GM12873 (cell line): Measurements from ENCODE around the gene DDI2.

Experiments
- TF ChIP-seq, protein P1 (sequence below): IDR thresholded peaks from 2 replicates; pipeline ENCODE4 v1.5.1; 2012; ENCODE audit warnings: low read depth, mild to moderate bottlenecking, moderate library complexity, low read length, control low read depth; ENCODE audit not compliant: insufficient read depth; ENCODE audit errors: missing control alignments

The DDI2 gene

DNA sequence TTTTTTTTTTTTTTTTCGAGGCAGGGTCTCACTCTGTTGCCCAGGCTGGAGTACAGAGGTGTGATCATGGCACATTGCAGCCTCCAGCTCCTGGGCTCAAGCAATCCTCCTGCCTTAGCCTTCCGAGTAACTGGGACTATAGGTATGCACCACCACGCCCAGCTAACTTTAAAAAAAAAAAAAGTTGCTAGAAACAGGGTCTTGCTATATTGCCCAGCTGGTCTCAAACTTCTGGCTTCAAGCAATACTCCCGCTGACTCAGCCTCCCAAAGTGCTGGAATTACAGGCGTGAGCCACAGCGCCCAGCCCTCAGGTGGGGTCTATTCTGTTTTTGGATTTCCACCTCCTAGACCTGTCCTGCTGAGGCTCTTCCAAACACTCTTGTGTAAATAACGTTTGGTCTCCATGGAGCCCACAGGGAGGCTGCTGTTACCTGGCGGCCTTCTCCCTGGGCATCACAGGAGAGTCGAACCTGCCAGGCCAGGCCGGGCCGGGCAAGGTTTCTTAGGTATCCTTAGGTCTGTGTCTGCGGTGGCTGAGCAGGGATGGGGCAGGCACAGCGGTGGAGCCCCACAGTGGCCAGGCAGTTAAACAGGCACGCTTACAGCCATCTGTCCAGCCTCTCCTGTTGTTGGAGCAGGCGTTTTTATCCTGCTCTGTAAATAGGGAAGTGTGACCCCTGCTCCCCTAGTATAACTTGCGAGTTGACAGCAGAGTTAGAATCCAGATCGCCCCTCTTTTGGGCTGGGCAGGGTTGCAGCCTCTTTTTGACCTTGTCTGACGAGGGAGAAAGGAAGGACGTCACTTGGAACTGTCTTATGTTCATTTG, 85.7 kb downstream of the DDI2 start:
- TF ChIP-seq, protein P1, sequence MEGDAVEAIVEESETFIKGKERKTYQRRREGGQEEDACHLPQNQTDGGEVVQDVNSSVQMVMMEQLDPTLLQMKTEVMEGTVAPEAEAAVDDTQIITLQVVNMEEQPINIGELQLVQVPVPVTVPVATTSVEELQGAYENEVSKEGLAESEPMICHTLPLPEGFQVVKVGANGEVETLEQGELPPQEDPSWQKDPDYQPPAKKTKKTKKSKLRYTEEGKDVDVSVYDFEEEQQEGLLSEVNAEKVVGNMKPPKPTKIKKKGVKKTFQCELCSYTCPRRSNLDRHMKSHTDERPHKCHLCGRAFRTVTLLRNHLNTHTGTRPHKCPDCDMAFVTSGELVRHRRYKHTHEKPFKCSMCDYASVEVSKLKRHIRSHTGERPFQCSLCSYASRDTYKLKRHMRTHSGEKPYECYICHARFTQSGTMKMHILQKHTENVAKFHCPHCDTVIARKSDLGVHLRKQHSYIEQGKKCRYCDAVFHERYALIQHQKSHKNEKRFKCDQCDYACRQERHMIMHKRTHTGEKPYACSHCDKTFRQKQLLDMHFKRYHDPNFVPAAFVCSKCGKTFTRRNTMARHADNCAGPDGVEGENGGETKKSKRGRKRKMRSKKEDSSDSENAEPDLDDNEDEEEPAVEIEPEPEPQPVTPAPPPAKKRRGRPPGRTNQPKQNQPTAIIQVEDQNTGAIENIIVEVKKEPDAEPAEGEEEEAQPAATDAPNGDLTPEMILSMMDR = no peak

- TF ChIP-seq, protein P1 = no peak
These were observed 86.3 kb downstream of the DDI2 start for GRCh38 chr1:15703562-15703961.

- TF ChIP-seq, protein P1 = no peak
These were observed 87.4 kb downstream of the DDI2 start for GRCh38 chr1:15704526-15705183.

- TF ChIP-seq, protein P1 = no peak
These were observed 87.9 kb downstream of the DDI2 start for GRCh38 chr1:15705184-15705566.

- TF ChIP-seq, protein P1 = no peak
These were observed 89.5 kb downstream of the DDI2 start for GRCh38 chr1:15706751-15707150.

GRCh38 chr1:15707239-15707925, 90.1 kb downstream of the DDI2 start:
- TF ChIP-seq, protein P1 = no peak
